Dedifferentiated amniotic fluid mesenchymal stem cell (primary cell): ENCODE results near the gene ENOSF1.

Source experiments
- DNase-seq: peaks from one replicate; pipeline ENCODE4 v3.0.0-alpha.2; 2016; ENCODE audit errors: extremely low spot score

Gene ENOSF1

DNA sequence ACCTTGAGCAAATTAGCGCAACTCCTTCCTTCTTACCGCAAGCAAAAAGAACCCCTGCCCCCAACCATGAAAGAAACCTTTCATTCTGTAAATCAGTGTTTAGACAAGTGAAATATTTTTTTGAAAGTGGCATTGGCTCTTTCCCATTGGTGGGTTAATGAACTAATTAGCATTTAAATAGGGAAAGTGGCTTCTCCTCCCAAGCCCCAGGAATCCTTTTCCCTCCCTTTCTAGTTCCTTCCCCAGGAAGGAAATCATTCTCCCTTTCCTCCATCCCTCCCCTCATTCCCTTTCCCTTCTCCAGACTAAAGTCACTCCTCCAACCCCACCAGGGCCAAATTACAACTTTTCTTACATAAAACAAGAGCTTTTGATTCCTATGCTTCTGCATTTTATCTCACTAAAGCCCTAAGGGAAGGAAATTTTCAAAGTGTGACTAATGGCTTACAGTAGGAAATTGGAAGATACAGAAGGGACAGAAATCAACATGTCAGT lies 77.8 kb downstream of the ENOSF1 start:
- no peak for DNase-seq

DNA sequence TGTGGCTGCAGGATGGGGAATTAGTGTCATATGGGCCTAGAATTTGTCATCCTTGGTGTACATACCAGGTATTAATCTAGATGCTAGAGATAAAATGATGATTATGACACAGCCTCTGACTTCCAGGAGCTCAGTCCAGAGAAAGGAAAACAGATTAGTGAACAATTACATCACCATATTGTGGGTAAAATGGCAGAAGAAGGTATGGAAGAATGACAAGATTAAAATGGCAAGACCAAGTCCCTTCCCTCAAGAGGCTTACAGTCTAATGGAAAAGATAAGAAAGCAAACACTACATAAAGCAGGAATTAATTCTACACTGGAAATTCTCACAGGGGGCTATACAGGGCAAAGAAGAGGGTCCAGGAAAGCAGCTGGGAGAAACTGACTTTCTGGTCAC lies 80.9 kb downstream of the ENOSF1 start:
- DNase-seq, result no peak

DNA sequence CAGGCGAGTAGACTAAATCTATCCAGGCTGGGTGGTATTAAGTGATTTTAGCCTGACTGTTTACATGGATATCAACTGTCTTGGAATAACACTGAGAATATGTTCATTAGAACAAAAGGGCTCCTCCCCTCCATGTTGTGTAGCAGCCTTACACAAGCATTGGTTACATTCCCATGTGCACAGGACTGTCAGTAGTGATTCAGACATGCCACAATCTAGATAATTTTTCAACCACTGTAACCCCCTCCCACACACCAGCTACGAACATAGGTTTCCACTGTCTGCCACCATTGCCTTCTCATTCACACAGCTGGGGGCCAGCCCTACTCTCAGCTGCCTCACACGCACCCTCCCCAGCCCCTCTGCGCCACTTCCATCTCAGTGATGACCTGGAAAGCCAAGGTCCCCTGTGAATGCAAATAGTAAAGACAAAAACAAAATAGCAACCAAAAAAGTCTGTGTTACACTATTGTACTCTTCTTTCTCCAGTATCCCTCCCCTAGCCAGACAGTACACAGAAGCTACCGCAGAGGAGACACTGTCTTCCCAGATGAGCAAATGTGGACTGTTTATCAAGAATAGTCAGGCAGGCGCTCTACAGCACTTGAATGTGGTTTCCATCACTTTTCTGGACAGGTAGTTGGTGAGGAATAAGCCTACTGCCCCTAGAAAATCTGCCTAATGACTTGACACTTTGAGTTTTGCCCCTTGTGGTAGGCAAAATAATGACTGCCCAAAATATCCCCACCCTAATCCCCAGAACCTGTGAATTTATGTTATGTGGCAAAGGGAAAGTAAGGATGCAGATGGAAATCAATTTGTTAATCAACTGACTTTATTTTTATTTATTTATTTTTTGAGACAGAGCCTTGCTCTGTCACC lies 82.9 kb downstream of the ENOSF1 start:
- DNase-seq, result no peak

DNA sequence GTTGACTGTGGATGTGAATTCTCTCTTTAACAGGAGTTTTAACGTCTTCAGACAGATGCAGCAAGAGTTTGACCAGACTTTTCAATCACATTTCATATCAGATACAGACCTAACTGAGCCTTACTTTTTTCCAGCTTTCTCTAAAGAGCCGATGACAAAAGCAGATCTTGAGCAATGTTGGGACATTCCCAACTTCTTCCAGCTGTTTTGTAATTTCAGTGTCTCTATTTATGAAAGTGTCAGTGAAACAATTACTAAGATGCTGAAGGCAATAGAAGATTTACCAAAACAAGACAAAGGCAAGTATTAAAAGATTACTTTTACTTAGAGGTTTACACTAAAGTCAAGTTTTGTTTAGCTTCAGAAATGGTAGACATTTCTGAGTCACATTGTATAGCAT lies 85.2 kb downstream of the ENOSF1 start:
- DNase-seq, result no peak

DNA sequence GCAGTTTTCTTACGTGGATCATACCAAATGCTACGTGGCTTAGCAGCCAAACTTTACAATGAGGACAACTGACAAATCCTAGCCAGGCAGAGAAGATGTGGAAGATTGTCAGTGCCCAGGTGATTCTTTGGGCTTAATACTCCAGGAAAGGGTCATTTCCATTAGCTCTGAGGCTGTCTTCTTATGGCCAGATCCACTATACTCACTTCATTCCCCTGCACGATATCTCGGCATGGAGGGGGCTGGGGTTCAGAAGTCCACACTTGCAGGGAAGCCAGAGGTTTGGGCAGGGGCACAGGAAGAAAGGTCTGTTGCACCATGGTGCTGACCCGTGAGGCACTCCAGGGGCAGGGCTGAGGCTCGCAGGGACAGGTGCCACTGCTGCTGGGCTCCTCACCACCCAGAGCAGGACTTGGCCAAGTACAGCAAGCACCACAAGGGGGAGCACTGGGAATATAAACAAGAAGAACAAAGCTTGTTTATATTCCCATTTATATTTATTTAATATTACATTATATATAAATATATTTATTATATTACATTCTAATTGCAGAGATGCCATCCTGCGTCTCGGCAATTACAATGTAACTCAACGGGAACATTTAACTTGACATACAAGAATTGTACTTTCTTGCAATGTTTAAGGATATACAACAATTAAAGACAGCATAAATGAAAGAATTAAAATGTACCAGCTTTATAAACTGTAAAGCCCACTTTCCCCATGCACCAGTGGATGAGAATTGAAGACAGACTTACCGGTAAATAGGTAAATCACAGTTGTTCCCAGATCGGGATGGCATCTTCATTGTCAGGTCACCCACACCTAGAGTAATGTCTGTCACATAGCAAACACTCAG lies 88.4 kb downstream of the ENOSF1 start:
- peak; percentile 84 for DNase-seq

DNA sequence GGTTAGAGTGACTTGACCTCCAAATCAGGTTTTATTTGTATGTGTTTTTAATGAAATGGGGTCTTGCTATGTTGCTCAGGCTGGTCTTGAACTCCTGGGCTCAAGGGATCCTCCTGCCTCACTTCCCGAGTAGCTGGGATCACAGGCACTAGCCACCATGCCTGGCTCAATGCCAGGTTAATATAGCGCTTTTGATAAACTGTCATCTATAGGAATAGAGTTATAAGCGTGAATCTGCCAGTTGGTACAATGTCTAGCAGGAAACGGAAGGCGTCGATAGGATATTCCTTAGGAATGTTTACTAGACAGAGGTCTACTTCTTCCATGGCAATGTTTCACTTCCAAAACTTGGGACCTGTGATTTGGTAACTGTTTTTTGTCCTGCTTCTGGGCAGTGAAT lies 90.1 kb downstream of the ENOSF1 start:
- DNase-seq, result no peak

DNA sequence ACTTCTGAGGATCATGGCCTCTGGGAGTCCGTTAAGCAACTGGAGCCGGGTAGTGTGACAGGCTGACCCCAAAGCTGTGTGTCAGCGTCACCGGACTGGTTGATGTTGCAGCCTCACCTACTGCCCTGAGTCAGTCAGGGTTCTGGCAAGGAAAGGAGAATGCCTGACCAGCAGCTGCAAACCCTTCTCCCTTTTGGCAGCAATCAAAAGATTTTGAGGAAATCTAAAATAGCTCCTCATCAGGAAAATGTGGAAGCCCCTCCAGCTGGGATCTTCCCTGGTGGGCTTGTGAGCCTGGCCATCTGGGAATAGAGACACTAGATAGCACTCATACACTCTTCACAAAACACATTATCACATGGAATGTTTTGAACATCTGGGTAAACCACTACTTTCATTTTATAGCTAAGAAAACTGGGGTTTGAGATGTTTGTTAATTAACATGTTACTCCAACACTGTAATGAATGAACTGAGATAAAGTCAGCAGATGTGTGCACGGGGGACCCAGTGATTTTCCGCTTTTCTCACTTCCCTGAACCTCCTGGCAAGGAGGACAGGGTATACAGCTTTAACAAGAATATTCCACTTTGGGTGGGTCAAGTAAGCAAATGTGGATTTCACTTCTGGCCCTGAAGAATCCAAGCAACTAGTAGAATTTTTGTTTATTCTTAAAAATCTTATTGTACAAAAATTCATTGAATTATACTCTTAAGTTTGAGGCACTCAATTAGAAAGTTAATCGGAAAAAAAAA lies 91.0 kb downstream of the ENOSF1 start:
- DNase-seq, result no peak
